Activated T-helper 9 cell treated with anti-CD3 and anti-CD28 coated beads, Interleukin-2, amount 50 U/mL, for 16 hours (primary cell): ENCODE results near the gene INPP5D.
"Not testable (repeated sequence)": the region's sequence is repeated elsewhere in the genome, so short reads cannot be mapped to it uniquely, and the experiment has no call there.

ENCODE experiments used
- DNase-seq: peaks from one replicate; pipeline ENCODE4 v3.0.0-alpha.2; 2020; ENCODE audit warnings: low read depth

INPP5D gene

GRCh38 chr2:233146194-233146593, 86.1 kb downstream of the INPP5D start:
- no peak for DNase-seq

DNA sequence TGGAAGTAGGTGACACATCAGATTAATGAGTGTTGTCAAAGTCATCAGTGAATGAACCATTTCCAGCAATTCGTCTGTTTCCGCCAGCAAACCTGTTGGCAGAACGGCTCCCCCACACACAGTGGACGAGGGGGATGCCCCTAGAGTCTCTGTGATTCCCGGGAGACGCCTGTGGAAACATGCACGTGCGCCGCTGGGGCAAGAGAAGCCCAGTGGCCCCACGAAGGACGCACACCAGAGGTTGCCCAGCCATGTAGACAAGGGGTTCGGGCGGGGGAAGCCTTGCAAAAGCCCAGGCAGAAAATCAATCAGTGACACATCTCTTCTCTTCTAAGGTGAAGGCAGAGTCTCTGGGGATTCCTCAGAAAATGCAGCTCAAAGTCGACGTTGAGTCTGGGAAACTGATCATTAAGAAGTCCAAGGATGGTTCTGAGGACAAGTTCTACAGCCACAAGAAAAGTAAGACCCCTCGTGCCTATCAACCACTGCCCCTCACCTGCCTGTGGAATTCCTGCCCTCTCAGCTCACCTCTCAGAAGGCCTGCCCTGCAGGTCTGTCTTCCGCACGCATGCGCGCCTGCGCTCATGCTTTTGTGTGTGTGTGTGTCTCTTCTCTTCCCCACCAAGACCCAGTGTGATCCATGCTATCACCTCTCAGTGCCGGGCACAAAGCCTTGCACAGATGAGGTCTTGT, 87.1 kb downstream of the INPP5D start:
- DNase-seq, result no peak

DNA sequence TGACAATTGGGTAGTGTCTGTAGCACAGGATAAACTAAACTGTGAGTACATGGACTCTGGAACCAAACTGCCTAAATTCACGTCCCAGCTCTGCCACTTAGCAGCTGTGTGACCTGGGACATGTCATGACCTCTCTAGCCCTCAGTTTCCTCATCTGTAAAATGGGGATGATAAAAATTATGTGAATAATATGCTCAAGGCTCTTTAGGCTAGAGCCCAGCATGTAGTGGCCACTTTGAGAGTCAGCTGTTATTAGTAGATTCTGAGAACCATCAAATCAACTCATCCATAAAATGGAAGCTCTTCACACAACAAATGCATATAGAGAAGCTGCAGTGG, 87.7 kb downstream of the INPP5D start:
- no peak for DNase-seq

DNA sequence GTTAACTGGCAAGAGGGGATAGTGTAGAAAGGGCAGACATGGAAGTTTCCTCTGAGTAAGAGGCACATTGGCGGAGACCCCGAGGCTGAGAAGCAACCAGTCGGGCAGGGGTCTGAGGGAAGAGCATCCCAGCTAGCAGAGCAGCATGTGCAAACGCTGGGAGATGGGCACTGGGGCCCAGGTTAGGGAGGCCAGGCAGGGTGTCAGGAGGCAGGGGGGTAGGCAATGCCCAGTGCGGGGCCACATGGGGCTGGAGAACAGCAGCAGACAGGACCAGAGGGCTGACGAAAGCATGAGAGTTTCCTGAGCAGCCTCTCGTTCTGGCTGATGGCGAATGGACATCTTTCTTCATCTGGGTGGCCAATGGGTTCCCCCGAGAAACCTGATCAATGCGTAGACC, 88.2 kb downstream of the INPP5D start:
- no peak for DNase-seq

- no peak for DNase-seq
These were observed 92.4 kb downstream of the INPP5D start for GRCh38 chr2:233152541-233152940.

- DNase-seq, result no peak
These were observed 93.1 kb downstream of the INPP5D start for GRCh38 chr2:233153146-233153798.

GRCh38 chr2:233156001-233156400, 95.9 kb downstream of the INPP5D start:
- no peak for DNase-seq

DNA sequence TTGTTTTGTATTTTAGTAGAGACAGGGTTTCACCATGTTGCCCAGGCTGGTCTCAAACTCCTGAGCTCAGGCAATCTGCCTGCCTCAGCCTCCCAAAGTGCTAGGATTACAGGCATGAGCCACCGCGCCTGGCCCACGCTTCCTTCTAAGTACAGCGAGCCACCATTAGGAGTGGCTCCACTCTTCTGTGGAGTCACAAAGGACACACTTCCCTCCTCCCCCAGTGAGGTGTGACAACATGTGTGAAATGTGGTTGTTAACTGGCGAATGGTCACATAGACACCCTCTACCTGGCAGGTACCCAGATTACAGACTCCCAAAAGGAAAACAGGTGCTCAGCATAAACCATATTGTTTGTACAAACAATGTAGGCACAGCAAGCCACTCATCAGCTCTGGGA, 96.3 kb downstream of the INPP5D start:
- DNase-seq, result not testable (repeated sequence)

GRCh38 chr2:233161730-233162129, 101.6 kb downstream of the INPP5D start:
- no peak for DNase-seq

- no peak for DNase-seq
These were observed 102.6 kb downstream of the INPP5D start for GRCh38 chr2:233162770-233163169.

GRCh38 chr2:233163486-233164103, 103.5 kb downstream of the INPP5D start:
- no peak for DNase-seq

DNA sequence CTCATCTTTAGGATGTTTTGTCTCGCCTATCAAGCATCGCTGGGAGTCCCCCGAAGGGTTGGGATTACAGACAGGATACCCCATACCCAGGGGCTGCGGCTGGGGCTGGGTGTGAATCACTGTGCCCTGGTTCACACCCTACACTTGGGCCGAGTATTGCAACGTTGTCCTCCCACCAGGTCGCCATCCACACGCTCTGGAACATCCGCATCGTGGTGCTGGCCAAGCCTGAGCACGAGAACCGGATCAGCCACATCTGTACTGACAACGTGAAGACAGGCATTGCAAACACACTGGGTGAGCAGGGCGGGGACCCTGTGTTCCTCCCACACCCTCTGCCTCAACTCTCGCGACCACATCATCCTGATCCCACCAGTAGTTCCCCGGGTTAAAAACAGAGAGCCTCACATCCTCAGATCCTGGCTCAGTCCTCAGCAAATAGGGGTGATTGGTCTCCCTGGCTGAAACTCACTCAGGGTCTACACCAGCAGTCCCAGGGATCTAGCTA, 104.0 kb downstream of the INPP5D start:
- no peak for DNase-seq

DNA sequence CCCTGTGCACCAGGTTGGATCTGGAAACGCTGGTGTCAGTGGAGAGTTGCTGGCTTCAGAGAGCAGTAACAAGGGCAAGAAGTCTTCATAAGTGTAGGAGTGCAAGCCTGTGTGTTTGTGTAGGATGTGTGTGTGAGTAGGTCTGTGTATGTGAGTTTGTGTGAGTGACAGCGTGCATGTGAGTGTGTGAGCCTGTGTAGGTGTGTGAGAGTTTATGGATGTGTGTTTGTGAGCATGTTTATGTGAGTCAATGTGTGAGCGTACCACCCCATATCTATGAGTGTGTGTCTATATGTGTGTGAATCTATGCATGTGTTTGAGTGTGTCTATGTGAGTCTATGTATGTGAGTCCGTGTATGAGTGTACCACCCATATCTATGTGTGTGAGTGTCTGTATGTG, 104.8 kb downstream of the INPP5D start:
- DNase-seq, result no peak

GRCh38 chr2:233165543-233165894, 105.4 kb downstream of the INPP5D start:
- DNase-seq, result no peak

- no peak for DNase-seq
These were observed 105.9 kb downstream of the INPP5D start for GRCh38 chr2:233165895-233166661.

- DNase-seq, result no peak
These were observed 108.3 kb downstream of the INPP5D start for GRCh38 chr2:233168445-233168844.

GRCh38 chr2:233168919-233169318, 108.8 kb downstream of the INPP5D start:
- DNase-seq, result no peak

GRCh38 chr2:233171344-233171743, 111.2 kb downstream of the INPP5D start:
- DNase-seq, result no peak

- DNase-seq, result no peak
These were observed 113.0 kb downstream of the INPP5D start for GRCh38 chr2:233173115-233173514.

GRCh38 chr2:233174137-233174536, 114.0 kb downstream of the INPP5D start:
- DNase-seq, result no peak

GRCh38 chr2:233178994-233179847, 119.1 kb downstream of the INPP5D start:
- DNase-seq, result no peak
